ENCODE results near the gene OXNAD1. TPM values are rescaled to one million over a fixed set of nuclear protein-coding genes. Genes with fewer than 3 reads are reported as not detected.
A peak's percentile ranks its signal among the peaks of the same experiment; 100 is the strongest.

The OXNAD1 gene
- total and polyA plus RNA-seq, 2 experiments from 2014 or later = 9.8 to 10.8 TPM

- H4K20me1 ChIP-seq (ENCODE audit: insufficient read depth) = no peaks in the 10 kb centered on the region
- no peaks in the 10 kb centered on the region for H3K9me2 ChIP-seq (ENCODE audit: insufficient read depth)
- 0 out of 2 replicates have a peak, but pooled peaks cover 3% of the 10 kb centered on the region for H3K79me2 ChIP-seq (ENCODE audit: insufficient read depth)
- H3K4me2 ChIP-seq (ENCODE audit: unreplicated experiment) = no peak overlapping the region
- no peaks in the 10 kb centered on the region for H3F3A ChIP-seq (ENCODE audit: insufficient read depth)
- H3K27me3 ChIP-seq (replicated peaks; ENCODE audit: insufficient read depth) = no peaks in the 10 kb centered on the region
- WGBS, 2 experiments (ENCODE audit: low coverage in 1 of 2, low lambda C conversion rate in 2 of 2, missing lambda C conversion rate in 2 of 2) = 62 to 63% methylated on average over 9 of the region's 9 CpGs
- H3K4me3 ChIP-seq = no peak overlapping the region
- no peak overlapping the region for H3K27ac ChIP-seq
- H3K4me1 ChIP-seq (ENCODE audit: insufficient read depth) = 0 out of 2 replicates have a peak, but pooled peaks cover 6% of the 10 kb centered on the region
- DNase-seq = no peak
- H3K9ac ChIP-seq = no peak overlapping the region
- no peaks in the 10 kb centered on the region for H3K9me3 ChIP-seq (ENCODE audit: low read depth)
- in situ Hi-C loops (cut with MboI) = loop anchor here (10.0 to 25.0 kb wide), 3 partner anchors 257 to 914 kb away; no protein-coding TSS in a partner anchor
- 0 out of 2 replicates have a peak overlapping the region, but pooled peaks have one; percentile 0 for H2AFZ ChIP-seq
- H3K36me3 ChIP-seq (ENCODE audit: low read depth) = 0 out of 2 replicates have a peak, but pooled peaks cover 12% of the 10 kb centered on the region
- TF ChIP-seq EZH2phosphoT487 (IDR thresholded peaks at IDR 0.05; ENCODE audit: insufficient read depth, low read depth) (no peak), EZH2 (IDR thresholded peaks at IDR 0.05; ENCODE audit: insufficient read depth, poor library complexity, severe bottlenecking) (no peak)
Observed at GRCh38 chr3:16297997-16298885, 33.2 kb downstream of the OXNAD1 start.

- Histone ChIP-seq H3F3A (ENCODE audit: insufficient read depth) (no peaks in the 10 kb centered on the region), H3K4me1 (ENCODE audit: insufficient read depth) (0 out of 2 replicates have a peak, but pooled peaks cover 6% of the 10 kb centered on the region), H3K27me3 (replicated peaks; ENCODE audit: insufficient read depth) (no peaks in the 10 kb centered on the region), H2AFZ (0 out of 2 replicates have a peak overlapping the region, but pooled peaks have one; percentile 0), H3K27ac (no peak overlapping the region), H3K4me2 (ENCODE audit: unreplicated experiment) (no peak overlapping the region), H3K36me3 (ENCODE audit: low read depth) (0 out of 2 replicates have a peak, but pooled peaks cover 12% of the 10 kb centered on the region), H3K9me2 (ENCODE audit: insufficient read depth) (no peaks in the 10 kb centered on the region), H3K9me3 (ENCODE audit: low read depth) (no peaks in the 10 kb centered on the region), H3K9ac (no peak overlapping the region), H3K4me3 (no peak overlapping the region), H3K79me2 (ENCODE audit: insufficient read depth) (no peaks in the 10 kb centered on the region), H4K20me1 (ENCODE audit: insufficient read depth) (no peaks in the 10 kb centered on the region)
- TF ChIP-seq EZH2 (IDR thresholded peaks at IDR 0.05; ENCODE audit: insufficient read depth, poor library complexity, severe bottlenecking) (no peak), EZH2phosphoT487 (IDR thresholded peaks at IDR 0.05; ENCODE audit: insufficient read depth, low read depth) (no peak)
- 49 to 50% methylated on average over 6 of the region's 6 CpGs for WGBS, 2 experiments (ENCODE audit: low coverage in 1 of 2, low lambda C conversion rate in 2 of 2, missing lambda C conversion rate in 2 of 2)
- in situ Hi-C loops (cut with MboI) = loop anchor here (10.0 to 25.0 kb wide), 3 partner anchors 256 to 913 kb away; no protein-coding TSS in a partner anchor
- DNase-seq = no peak
Observed at GRCh38 chr3:16298891-16299290, 33.9 kb downstream of the OXNAD1 start.

- no peaks in the 10 kb centered on the region for H3F3A ChIP-seq (ENCODE audit: insufficient read depth)
- in situ Hi-C loops (cut with MboI) = loop anchor here (10.0 to 25.0 kb wide), 4 partner anchors 215 to 913 kb away; partner anchors contain the start of gene RFTN1
- H3K9me2 ChIP-seq (ENCODE audit: insufficient read depth) = no peaks in the 10 kb centered on the region
- no peaks in the 10 kb centered on the region for H3K9me3 ChIP-seq (ENCODE audit: low read depth)
- 0 out of 2 replicates have a peak, but pooled peaks cover 6% of the 10 kb centered on the region for H3K4me1 ChIP-seq (ENCODE audit: insufficient read depth)
- 69 to 70% methylated on average over 3 of the region's 3 CpGs for whole genome bisulfite sequencing, 2 experiments (ENCODE audit: low coverage in 1 of 2, low lambda C conversion rate in 2 of 2, missing lambda C conversion rate in 2 of 2)
- TF ChIP-seq EZH2phosphoT487 (IDR thresholded peaks at IDR 0.05; ENCODE audit: insufficient read depth, low read depth) (no peak), EZH2 (IDR thresholded peaks at IDR 0.05; ENCODE audit: insufficient read depth, poor library complexity, severe bottlenecking) (no peak)
- no peaks in the 10 kb centered on the region for H4K20me1 ChIP-seq (ENCODE audit: insufficient read depth)
- H3K27me3 ChIP-seq (replicated peaks; ENCODE audit: insufficient read depth) = no peaks in the 10 kb centered on the region
- no peak overlapping the region for H3K27ac ChIP-seq
- 0 out of 2 replicates have a peak, but pooled peaks cover 12% of the 10 kb centered on the region for H3K36me3 ChIP-seq (ENCODE audit: low read depth)
- no peak for DNase-seq
- H3K79me2 ChIP-seq (ENCODE audit: insufficient read depth) = no peaks in the 10 kb centered on the region
- H2AFZ ChIP-seq = no peak overlapping the region
- no peak overlapping the region for H3K9ac ChIP-seq
- no peak overlapping the region for H3K4me3 ChIP-seq
- no peak overlapping the region for H3K4me2 ChIP-seq (ENCODE audit: unreplicated experiment)
Observed at GRCh38 chr3:16299746-16300145, 34.7 kb downstream of the OXNAD1 start.

DNA sequence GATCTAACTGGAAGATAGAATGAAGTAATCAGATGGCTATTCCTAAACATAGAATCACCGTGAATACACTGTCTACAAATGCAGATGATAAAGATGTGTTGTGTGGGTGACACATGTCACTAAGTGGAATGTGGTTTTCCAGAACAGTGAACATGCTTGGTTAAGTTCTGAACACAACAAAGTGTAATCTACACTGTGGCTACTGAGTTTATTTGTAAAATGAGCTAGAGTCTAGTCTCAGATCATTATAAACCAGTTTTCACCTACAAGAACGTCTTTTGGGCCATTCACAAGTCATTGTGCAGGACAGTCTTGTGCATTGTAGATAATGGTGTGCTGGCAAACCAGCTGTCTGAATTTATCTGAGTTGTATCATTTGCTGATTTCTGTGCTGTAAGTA, 35.3 kb downstream of the OXNAD1 start:
- Histone ChIP-seq H3K27me3 (replicated peaks; ENCODE audit: insufficient read depth) (no peaks in the 10 kb centered on the region), H3K79me2 (ENCODE audit: insufficient read depth) (no peaks in the 10 kb centered on the region), H3K36me3 (ENCODE audit: low read depth) (0 out of 2 replicates have a peak, but pooled peaks cover 12% of the 10 kb centered on the region), H3K4me2 (ENCODE audit: unreplicated experiment) (no peak overlapping the region), H3K9me2 (ENCODE audit: insufficient read depth) (no peaks in the 10 kb centered on the region), H3F3A (ENCODE audit: insufficient read depth) (no peaks in the 10 kb centered on the region), H4K20me1 (ENCODE audit: insufficient read depth) (no peaks in the 10 kb centered on the region), H3K4me3 (no peak overlapping the region), H3K9me3 (ENCODE audit: low read depth) (no peaks in the 10 kb centered on the region), H3K9ac (no peak overlapping the region), H3K4me1 (ENCODE audit: insufficient read depth) (0 out of 2 replicates have a peak, but pooled peaks cover under 1% of the 10 kb centered on the region), H3K27ac (no peak overlapping the region), H2AFZ (no peak overlapping the region)
- TF ChIP-seq EZH2 (IDR thresholded peaks at IDR 0.05; ENCODE audit: insufficient read depth, poor library complexity, severe bottlenecking) (no peak), EZH2phosphoT487 (IDR thresholded peaks at IDR 0.05; ENCODE audit: insufficient read depth, low read depth) (no peak)
- in situ Hi-C loops (cut with MboI) = loop anchor here (10.0 kb wide), 1 partner anchor 214 kb away; the partner anchor contains the start of gene RFTN1
- 79 to 89% methylated on average over 2 of the region's 2 CpGs for WGBS, 2 experiments (ENCODE audit: low coverage in 1 of 2, low lambda C conversion rate in 2 of 2, missing lambda C conversion rate in 2 of 2)
- DNase-seq = no peak

Measured in GM23248 (cell line).